ENCODE results near the gene ALLC.
A peak's percentile ranks its signal among the peaks of the same experiment; 100 is the strongest.

ALLC gene

DNA sequence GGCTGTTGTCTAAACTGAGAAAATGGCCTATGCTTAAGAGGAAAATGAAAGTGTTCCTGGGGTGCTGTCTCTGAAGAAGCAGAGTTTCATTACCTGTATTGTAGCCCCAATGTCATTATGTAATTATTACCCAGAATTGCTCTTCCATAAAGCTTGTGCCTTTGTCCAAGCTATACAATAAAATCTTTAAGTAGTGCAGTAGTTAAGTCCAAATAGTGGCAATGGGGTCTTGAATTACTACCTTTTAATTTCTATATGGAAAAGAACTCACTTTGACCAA lies 13.8 kb upstream of the ALLC start:
- TF ChIP-seq POLR2A (IDR thresholded peaks at IDR 0.05; ENCODE audit: low read depth, low read length) (no peak), POLR2AphosphoS5 (IDR thresholded peaks at IDR 0.05; ENCODE audit: low read depth, low read length) (no peak), TAF1 (IDR thresholded peaks at IDR 0.05; ENCODE audit: borderline replicate concordance, low read depth, low read length) (no peak)
- FAIRE-seq (no peak), DNase-seq (ENCODE audit: insufficient read length) (no peak)

DNA sequence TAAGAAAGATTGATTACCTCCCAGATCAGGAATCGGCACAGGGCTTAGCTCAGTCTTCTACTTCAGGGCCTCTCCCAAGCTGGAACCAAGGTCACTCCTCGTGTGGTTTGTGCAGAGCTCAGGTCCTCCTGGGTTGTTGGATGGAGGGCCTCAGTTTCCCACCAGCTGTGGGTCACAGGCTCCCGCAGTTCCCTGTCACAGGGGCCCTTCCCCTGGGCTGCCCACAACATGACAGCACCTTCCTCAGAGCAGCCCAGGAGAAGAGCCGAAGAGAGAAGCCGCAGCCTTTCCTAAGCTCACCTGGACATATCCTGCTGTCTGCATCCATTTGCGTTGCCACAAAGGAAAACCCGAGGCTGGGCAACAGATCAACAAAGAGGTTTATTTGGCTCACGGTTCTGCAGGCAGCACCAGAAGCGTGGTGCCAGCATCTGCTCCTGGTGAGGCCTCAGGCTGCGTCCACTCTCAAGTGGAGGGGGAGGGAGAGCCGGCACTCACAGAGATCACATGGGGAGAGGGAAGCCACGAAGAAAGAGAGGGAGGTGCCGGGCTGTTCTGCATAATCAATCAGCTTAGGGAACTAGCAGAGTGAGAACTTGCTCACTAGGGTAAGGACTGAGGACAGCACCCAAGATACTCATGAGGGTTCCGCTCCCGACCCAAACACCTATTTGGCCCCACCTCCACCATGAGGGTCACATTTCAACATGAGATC lies 13.0 kb upstream of the ALLC start:
- TF ChIP-seq POLR2AphosphoS5 (IDR thresholded peaks at IDR 0.05; ENCODE audit: low read depth, low read length): no peak
- no peak for TF ChIP-seq POLR2A (IDR thresholded peaks at IDR 0.05; ENCODE audit: low read depth, low read length)
- no peak for DNase-seq (ENCODE audit: insufficient read length)
- no peak for FAIRE-seq

DNA sequence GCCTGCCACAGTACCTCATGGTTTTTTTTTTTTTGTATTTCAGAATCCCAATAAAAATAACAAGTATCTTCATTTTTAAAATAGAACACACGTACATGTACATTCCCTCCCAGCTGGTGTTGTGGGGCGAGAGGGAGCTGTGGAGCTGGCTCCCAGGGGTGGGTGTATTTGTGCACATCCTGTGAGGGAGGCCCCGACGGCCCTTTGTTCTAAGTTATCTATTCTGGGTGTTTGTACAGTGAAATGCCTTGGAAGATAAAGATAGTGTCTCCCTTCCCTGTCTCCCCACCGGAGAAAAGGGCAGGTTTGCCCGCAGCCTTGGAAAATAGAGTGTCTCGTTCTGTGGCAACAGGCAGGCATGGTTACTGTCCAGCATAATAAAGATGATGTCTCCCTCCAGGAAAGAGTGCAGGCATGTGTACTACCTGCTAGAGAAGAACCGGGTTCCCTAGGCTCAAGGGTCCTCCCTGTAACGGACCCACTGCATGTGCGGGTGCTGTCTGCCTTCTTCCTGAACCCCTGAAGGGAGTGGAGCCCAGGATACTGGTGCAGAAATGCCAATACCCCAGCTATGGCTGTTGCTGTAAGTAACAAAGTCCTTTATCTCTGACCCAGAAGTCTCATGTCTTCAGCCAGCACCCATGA lies 12.1 kb upstream of the ALLC start:
- DNase-seq (ENCODE audit: insufficient read length): no peak
- FAIRE-seq: no peak
- TF ChIP-seq POLR2AphosphoS5 (IDR thresholded peaks at IDR 0.05; ENCODE audit: low read depth, low read length): no peak
- TF ChIP-seq TAF1 (IDR thresholded peaks at IDR 0.05; ENCODE audit: borderline replicate concordance, low read depth, low read length): no peak
- no peak for TF ChIP-seq POLR2A (IDR thresholded peaks at IDR 0.05; ENCODE audit: low read depth, low read length)

DNA sequence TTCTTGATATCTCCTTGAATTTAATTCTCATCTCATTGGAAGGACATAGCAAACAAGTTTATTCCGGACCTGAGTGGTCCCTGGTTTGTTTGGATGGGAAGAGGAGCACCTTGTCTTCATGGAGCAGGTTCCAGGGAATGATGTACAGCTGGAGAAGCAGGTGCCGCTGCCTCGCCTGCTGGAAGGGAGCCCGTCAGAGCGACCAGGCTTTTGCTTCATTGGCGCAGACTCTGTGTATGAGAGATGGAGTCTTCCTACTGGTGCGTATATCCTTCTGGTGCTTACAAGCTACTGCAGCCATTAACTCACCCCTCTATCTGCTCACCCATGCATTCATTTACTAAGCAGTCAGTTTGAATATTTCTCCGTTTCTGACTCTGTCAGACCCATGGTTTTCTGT lies 11.6 kb upstream of the ALLC start:
- FAIRE-seq: no peak
- TF ChIP-seq POLR2AphosphoS5 (IDR thresholded peaks at IDR 0.05; ENCODE audit: low read depth, low read length) (no peak), POLR2A (IDR thresholded peaks at IDR 0.05; ENCODE audit: low read depth, low read length) (no peak), TAF1 (IDR thresholded peaks at IDR 0.05; ENCODE audit: borderline replicate concordance, low read depth, low read length) (no peak)

DNA sequence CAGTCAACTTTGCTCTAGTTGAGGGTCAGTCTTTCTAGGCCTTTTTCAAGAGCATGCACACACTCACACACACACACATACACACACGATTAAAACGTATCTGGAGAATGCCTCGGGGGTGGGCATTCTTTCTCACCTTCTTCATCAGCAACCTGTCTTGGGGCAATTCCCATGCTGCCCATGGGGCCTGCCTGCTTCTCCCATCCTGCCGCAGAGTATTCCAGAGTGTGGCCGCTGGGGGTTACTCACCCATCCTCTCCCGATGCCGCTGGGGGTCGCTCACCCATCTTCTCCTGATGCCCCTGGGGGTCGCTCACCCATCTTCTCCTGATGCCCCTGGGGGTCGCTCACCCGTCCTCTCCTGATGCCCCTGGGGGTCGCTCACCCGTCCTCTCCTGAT lies 10.8 kb upstream of the ALLC start:
- no peak for FAIRE-seq
- no peak for DNase-seq (ENCODE audit: insufficient read length)
- no peak for TF ChIP-seq POLR2A (IDR thresholded peaks at IDR 0.05; ENCODE audit: low read depth, low read length)
- no peak for TF ChIP-seq POLR2AphosphoS5 (IDR thresholded peaks at IDR 0.05; ENCODE audit: low read depth, low read length)
- TF ChIP-seq TAF1 (IDR thresholded peaks at IDR 0.05; ENCODE audit: borderline replicate concordance, low read depth, low read length): no peak

More for the DNA sequence above, 11.6 kb upstream of the ALLC start:
- DNase-seq (ENCODE audit: insufficient read length): no peak

DNA sequence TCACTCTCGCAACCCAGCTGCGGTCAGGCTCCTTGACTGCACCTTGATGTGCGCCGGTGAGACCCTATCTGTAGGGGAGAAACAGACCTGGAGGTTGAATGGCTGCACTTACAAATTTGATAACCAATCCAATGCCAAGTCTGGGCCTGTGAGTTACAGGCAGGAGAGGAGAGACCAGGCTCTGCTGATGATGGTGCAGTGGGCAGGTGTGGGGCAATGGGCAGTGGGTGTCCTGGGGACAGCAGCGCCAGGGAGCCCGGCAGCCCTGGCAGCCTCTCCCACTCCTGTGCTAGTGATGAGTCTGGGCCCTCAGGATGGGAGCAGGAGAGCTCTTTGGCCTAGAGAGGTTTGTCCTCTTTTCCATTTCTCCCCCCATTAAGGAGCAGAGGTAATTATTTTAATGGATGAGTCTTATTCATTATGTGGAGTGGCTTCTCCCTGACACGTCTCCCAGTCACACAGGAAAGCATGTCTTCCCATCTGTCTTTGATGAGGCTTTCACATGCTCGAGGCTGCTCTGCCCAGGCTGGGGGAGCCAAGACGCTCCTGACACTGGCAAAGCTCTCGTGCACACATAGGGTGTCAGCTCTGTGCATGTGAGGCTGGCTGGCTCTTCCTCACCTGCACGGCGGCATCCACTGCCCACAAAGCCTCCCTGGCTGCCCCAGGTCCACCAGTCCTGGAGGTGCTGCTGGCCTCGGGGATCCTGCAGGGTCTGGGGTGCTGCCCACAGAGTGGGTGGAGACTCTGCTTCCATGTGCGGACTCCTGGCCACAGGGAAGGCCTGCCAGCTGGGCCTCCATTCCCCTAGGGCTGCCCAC lies 10.0 kb upstream of the ALLC start:
- TF ChIP-seq TAF1 (IDR thresholded peaks at IDR 0.05; ENCODE audit: borderline replicate concordance, low read depth, low read length) (no peak), POLR2A (IDR thresholded peaks at IDR 0.05; ENCODE audit: low read depth, low read length) (no peak), POLR2AphosphoS5 (IDR thresholded peaks at IDR 0.05; ENCODE audit: low read depth, low read length) (no peak)
- DNase-seq (ENCODE audit: insufficient read length) (no peak), FAIRE-seq (no peak)

DNA sequence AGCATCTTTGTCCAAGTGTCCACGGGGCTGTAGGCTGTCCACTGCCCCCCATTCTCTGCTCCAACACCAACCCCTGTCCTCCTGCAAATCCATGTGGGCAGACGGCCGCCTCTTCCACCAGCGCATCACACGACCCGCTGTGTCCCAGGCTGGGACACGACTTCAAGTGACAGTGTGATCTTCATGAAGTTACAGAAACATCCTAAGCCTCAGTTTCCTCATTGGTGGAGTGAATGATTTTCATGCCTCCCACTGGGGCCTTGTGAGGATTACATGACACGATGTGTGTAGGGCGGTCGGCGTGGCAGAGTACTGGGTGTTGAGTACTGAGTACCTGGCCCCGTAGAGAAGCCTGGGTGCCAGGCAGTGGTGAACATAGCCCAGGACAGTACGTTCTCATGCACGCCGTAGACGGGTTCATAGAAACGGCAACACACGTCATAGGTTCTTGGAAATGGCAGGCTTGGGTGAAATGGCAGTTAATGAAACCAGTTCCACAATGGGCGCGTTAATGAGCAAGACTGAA lies 9.3 kb upstream of the ALLC start:
- no peak for DNase-seq (ENCODE audit: insufficient read length)
- TF ChIP-seq POLR2A (IDR thresholded peaks at IDR 0.05; ENCODE audit: low read depth, low read length) (no peak), POLR2AphosphoS5 (IDR thresholded peaks at IDR 0.05; ENCODE audit: low read depth, low read length) (no peak), TAF1 (IDR thresholded peaks at IDR 0.05; ENCODE audit: borderline replicate concordance, low read depth, low read length) (no peak)
- no peak for FAIRE-seq

DNA sequence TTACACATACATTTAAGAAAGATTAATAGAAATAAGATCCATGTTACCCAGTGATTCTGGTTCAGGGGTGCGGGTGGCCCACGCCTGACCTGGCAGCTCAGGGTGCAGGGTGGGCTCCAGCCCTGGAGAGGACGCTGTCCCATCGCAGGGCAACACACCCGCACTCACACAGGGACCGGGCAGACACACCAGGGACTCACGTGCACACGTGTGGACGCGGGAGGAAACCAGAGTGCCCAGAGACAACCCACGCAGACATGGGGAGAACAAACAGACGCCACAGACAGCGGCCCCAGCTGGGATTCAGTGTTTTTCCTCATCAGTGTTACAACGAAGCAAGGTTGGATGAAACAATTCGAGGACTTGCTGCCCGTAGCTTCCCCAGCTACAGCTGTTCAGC lies 8.4 kb upstream of the ALLC start:
- TF ChIP-seq POLR2AphosphoS5 (IDR thresholded peaks at IDR 0.05; ENCODE audit: low read depth, low read length) (no peak), POLR2A (IDR thresholded peaks at IDR 0.05; ENCODE audit: low read depth, low read length) (no peak), TAF1 (IDR thresholded peaks at IDR 0.05; ENCODE audit: borderline replicate concordance, low read depth, low read length) (no peak)
- no peak for DNase-seq (ENCODE audit: insufficient read length)
- no peak for FAIRE-seq

DNA sequence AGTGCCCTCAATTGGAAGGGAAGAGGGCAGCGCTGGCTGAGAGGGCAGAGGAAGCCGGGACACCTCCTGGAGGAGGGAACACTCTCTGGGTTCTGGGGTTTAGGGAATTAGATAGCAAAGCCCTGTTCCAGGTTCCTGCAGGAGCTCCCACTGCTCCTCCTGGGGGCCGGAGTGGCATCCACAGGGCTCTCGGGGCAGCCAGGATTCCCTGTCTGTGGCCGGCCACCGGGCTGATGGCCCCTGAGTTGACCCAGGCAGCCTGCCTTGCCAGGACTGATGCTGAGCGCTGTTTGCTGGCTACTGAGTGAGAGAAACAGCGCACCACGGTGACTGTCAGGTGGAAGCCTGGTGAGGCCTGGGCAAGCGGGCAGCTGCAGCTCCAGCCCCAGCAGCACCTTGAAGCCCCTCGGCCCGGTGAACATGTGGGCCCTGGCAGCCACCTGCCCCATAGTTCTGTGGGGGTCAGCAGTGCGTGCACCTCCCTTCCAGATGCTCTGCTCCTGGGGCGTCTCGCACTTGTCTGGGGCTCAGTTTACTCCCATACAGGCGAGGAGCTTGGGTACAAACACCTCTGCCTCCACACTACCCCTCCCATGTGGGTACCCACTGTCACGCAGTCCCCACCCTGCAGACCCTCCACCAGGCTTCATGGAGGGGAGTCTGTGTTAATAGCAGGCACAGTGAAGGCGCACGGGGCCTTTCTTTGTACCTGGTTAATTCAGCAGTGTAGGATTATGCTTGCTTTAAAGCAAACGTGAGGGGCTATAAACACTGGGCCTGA lies 7.7 kb upstream of the ALLC start:
- TF ChIP-seq POLR2A (IDR thresholded peaks at IDR 0.05; ENCODE audit: low read depth, low read length): no peak
- TF ChIP-seq TAF1 (IDR thresholded peaks at IDR 0.05; ENCODE audit: borderline replicate concordance, low read depth, low read length): no peak
- no peak for TF ChIP-seq POLR2AphosphoS5 (IDR thresholded peaks at IDR 0.05; ENCODE audit: low read depth, low read length)
- DNase-seq (ENCODE audit: insufficient read length) (no peak), FAIRE-seq (no peak)

DNA sequence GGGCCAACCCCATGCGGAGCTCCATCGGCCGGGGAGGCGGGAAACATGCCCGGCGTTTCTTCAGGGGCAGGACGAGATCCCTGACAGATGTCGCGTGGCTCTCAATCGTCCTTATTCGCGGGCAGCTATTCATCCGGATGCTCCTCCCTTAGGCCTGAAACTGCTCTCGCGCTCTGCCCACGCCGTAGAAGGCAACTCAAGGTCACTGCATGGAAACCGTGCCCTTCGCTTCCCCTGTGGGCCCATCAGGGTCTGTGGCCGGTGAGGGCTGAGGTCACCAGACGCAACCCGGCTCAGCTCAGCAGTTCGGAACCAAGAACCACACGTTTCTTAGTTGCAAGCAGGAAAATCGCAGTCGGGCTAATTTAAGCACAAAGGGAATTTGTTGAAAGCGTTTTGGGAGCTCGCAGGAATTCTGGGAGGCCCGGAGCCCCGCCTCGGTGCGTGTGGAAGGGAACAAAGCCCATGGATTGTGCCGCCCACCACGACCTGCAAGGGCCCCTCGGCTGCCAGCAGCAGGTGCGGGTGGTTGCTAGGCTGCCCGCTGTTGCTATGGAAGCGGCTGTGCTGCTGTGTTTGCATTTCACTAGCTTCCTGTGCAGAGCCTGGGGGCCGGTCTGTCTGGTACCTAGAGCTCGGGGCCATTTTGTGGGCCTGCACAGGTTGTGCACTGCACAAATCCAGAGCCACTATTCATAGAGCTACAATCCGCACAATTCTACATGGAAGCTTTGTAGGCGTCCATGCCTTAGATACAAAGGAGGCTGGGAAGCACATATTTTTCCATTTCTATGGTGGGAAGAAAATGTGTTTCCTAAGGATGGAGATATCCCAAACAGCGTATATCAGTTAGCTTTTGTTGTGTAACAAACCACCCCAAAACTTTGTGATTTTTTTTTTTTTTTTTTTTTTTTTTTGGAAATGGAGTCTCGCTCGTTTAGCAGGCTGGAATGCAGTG lies 6.0 kb upstream of the ALLC start:
- peak; percentile 83 for DNase-seq (ENCODE audit: insufficient read length)
- FAIRE-seq: peak; percentile 98
- TF ChIP-seq TAF1 (IDR thresholded peaks at IDR 0.05; ENCODE audit: borderline replicate concordance, low read depth, low read length): no peak
- peak; percentile 60; the same call in 1 of the 2 replicates for TF ChIP-seq POLR2A (IDR thresholded peaks at IDR 0.05; ENCODE audit: low read depth, low read length)
- peak; percentile 39; the same call in 1 of the 2 replicates for TF ChIP-seq POLR2AphosphoS5 (IDR thresholded peaks at IDR 0.05; ENCODE audit: low read depth, low read length)
